HEK293 (cell line): ENCODE results near the gene MYL12A.
A peak's percentile ranks its signal among the peaks of the same experiment; 100 is the strongest.

Experiments
- EGR2 ChIP-seq: fragments of 450-650 bp; formaldehyde crosslinking; IDR thresholded peaks from 2 replicates; pipeline ENCODE4 v1.5.1; 2016; ENCODE audit warnings: low read depth, missing biosample characterization, missing genetic modification characterization
- IKZF3 ChIP-seq: fragments of 450-650 bp; IDR thresholded peaks from 2 replicates; pipeline ENCODE4 v1.5.0; 2018; ENCODE audit warnings: missing biosample characterization, mild to moderate bottlenecking, missing genetic modification characterization, moderate library complexity
- OSR2 ChIP-seq: fragments of 450-650 bp; formaldehyde crosslinking; IDR thresholded peaks from 2 replicates; pipeline ENCODE4 v1.5.1; 2016; ENCODE audit warnings: missing biosample characterization, missing genetic modification characterization
- SP2 ChIP-seq: fragments of 450-650 bp; formaldehyde crosslinking; IDR thresholded peaks from 2 replicates; pipeline ENCODE4 v1.5.1; 2016; ENCODE audit warnings: missing biosample characterization, missing genetic modification characterization
- ZBTB21 ChIP-seq: fragments of 450-650 bp; formaldehyde crosslinking; IDR thresholded peaks from 2 replicates; pipeline ENCODE4 v1.5.1; 2017; ENCODE audit warnings: missing biosample characterization, missing genetic modification characterization
- ZBTB48 ChIP-seq: fragments of 450-650 bp; formaldehyde crosslinking; IDR thresholded peaks from 2 replicates; pipeline ENCODE4 v1.5.1; 2016; ENCODE audit warnings: missing biosample characterization, missing genetic modification characterization
- ZBTB8A ChIP-seq: fragments of 450-650 bp; formaldehyde crosslinking; IDR thresholded peaks from 2 replicates; pipeline ENCODE4 v1.5.1; 2016; ENCODE audit warnings: missing biosample characterization, missing genetic modification characterization
- ZNF114 ChIP-seq: fragments of 450-650 bp; formaldehyde crosslinking; IDR thresholded peaks from 2 replicates; pipeline ENCODE4 v1.5.0; 2017; ENCODE audit warnings: missing biosample characterization, missing genetic modification characterization
- ZNF138 ChIP-seq: fragments of 450-650 bp; formaldehyde crosslinking; IDR thresholded peaks from 2 replicates; pipeline ENCODE4 v1.5.1; 2016; ENCODE audit warnings: missing biosample characterization, missing genetic modification characterization, borderline replicate concordance
- ZNF23 ChIP-seq: fragments of 450-650 bp; formaldehyde crosslinking; IDR thresholded peaks from 2 replicates; pipeline ENCODE4 v1.5.1; 2016; ENCODE audit warnings: missing biosample characterization, missing genetic modification characterization, borderline replicate concordance
- ZNF239 ChIP-seq: fragments of 450-650 bp; formaldehyde crosslinking; IDR thresholded peaks from 2 replicates; pipeline ENCODE4 v1.5.1; 2016; ENCODE audit warnings: missing biosample characterization, missing genetic modification characterization
- ZNF292 ChIP-seq: fragments of 450-650 bp; formaldehyde crosslinking; IDR thresholded peaks from 2 replicates; pipeline ENCODE4 v1.5.1; 2016; ENCODE audit warnings: low read depth, missing biosample characterization, missing genetic modification characterization, borderline replicate concordance
- ZNF311 ChIP-seq: fragments of 450-650 bp; formaldehyde crosslinking; IDR thresholded peaks from 2 replicates; pipeline ENCODE4 v1.5.1; 2017; ENCODE audit warnings: missing biosample characterization, missing genetic modification characterization, borderline replicate concordance
- ZNF324 ChIP-seq: fragments of 450-650 bp; formaldehyde crosslinking; IDR thresholded peaks from 2 replicates; pipeline ENCODE4 v1.5.1; 2016; ENCODE audit warnings: missing biosample characterization, missing genetic modification characterization
- ZNF37A ChIP-seq: fragments of 450-650 bp; IDR thresholded peaks from 2 replicates; pipeline ENCODE4 v1.5.1; 2018; ENCODE audit warnings: missing biosample characterization, missing genetic modification characterization
- ZNF513 ChIP-seq: fragments of 450-650 bp; IDR thresholded peaks from 2 replicates; pipeline ENCODE4 v1.5.1; 2018; ENCODE audit warnings: missing biosample characterization, missing genetic modification characterization
- ZNF560 ChIP-seq: fragments of 450-650 bp; formaldehyde crosslinking; IDR thresholded peaks from 2 replicates; pipeline ENCODE4 v1.5.1; 2017; ENCODE audit warnings: missing biosample characterization, missing genetic modification characterization, borderline replicate concordance
- ZNF580 ChIP-seq: fragments of 450-650 bp; formaldehyde crosslinking; IDR thresholded peaks from 2 replicates; pipeline ENCODE4 v1.5.1; 2016; ENCODE audit warnings: missing biosample characterization, missing genetic modification characterization
- ZNF610 ChIP-seq: fragments of 450-650 bp; formaldehyde crosslinking; IDR thresholded peaks from 2 replicates; pipeline ENCODE4 v1.5.1; 2016; ENCODE audit warnings: missing biosample characterization, missing genetic modification characterization, borderline replicate concordance
- ZNF629 ChIP-seq: fragments of 450-650 bp; formaldehyde crosslinking; IDR thresholded peaks from 2 replicates; pipeline ENCODE4 v1.5.1; 2017; ENCODE audit warnings: missing biosample characterization, missing genetic modification characterization
- ZNF747 ChIP-seq: fragments of 450-650 bp; formaldehyde crosslinking; IDR thresholded peaks from 2 replicates; pipeline ENCODE4 v1.5.1; 2016; ENCODE audit warnings: missing biosample characterization, missing genetic modification characterization
- ZNF76 ChIP-seq: fragments of 450-650 bp; formaldehyde crosslinking; IDR thresholded peaks from 2 replicates; pipeline ENCODE4; 2016; ENCODE audit warnings: low read depth, missing biosample characterization, missing genetic modification characterization, borderline replicate concordance
- ZSCAN16 ChIP-seq: fragments of 450-650 bp; formaldehyde crosslinking; IDR thresholded peaks from 2 replicates; pipeline ENCODE4 v1.5.1; 2016; ENCODE audit warnings: missing biosample characterization, missing genetic modification characterization
- TF ChIP-seq, protein P1 (sequence below): fragments of 450-650 bp; formaldehyde crosslinking; IDR thresholded peaks from 2 replicates; pipeline ENCODE4 v1.5.1; 2016; ENCODE audit warnings: missing biosample characterization, missing genetic modification characterization
- TF ChIP-seq, protein P2 (sequence below): fragments of 450-650 bp; formaldehyde crosslinking; IDR thresholded peaks from 2 replicates; pipeline ENCODE4 v1.5.1; 2016; ENCODE audit warnings: missing biosample characterization, missing genetic modification characterization
- TF ChIP-seq, protein P3 (sequence below): fragments of 450-650 bp; formaldehyde crosslinking; IDR thresholded peaks from 2 replicates; pipeline ENCODE4 v1.5.1; 2016; ENCODE audit warnings: missing biosample characterization, missing genetic modification characterization
- TF ChIP-seq, protein P4 (sequence below): fragments of 450-650 bp; formaldehyde crosslinking; IDR thresholded peaks from 2 replicates; pipeline ENCODE4 v1.5.1; 2016; ENCODE audit warnings: missing biosample characterization, missing genetic modification characterization, low read depth
- TF ChIP-seq, protein P5 (sequence below): fragments of 450-650 bp; formaldehyde crosslinking; IDR thresholded peaks from 2 replicates; pipeline ENCODE4 v1.5.1; 2017; ENCODE audit warnings: missing biosample characterization, missing genetic modification characterization

MYL12A gene

DNA sequence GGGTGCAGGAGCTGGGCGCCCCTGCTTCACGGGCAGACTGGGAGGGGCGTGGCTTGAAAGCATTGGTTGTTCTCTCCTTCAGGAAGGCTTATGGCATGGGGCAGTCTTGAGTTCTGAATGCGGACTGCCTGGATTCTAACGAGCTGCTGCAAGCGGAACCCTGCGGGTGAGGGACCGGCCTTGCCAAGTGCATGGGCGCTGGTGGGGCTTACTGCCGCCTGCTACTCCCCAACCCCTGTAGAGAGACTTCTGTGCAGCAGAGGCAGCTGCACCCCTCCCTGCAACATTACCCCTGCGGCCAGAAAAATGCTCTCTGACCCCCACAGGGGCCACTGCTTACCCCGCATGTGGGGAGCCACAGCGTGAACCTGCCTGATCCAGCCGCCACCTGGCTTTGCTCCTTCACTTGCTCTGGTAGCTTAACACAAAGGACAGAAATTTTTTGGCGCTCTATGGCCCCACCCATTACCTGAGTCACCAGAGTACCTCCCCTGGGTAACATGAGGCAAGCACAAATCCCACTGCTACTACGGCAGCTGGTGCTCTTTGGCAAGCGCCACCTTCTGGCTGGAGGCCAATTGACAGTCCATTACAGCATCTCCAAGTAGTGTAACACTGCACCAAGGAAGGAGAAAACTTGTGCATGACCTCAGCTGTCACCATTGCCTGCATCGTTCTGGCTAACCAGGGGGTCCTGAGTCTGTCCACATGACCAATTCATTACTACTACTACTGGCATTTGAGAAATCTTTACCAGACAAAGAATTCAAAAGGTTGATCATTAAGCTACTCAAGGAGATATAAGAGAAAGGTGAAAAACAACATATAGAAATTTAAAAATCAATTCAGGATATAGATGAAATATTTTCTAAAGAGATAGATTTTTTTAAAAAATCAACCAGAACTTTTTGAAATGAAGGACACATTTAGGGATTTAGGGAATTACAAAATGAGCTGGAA lies 49.7 kb downstream of the MYL12A start (continued):
- TF ChIP-seq ZNF513 (tag by site-specific recombination): peak; percentile 6; the same call in 1 of the 2 replicates
- no peak for TF ChIP-seq ZNF37A (tag by site-specific recombination)
- TF ChIP-seq ZNF311 (tag by site-specific recombination): no peak
- TF ChIP-seq EGR2 (tag by site-specific recombination): no peak
- no peak for TF ChIP-seq IKZF3 (tag by site-specific recombination)
- TF ChIP-seq, protein P1, sequence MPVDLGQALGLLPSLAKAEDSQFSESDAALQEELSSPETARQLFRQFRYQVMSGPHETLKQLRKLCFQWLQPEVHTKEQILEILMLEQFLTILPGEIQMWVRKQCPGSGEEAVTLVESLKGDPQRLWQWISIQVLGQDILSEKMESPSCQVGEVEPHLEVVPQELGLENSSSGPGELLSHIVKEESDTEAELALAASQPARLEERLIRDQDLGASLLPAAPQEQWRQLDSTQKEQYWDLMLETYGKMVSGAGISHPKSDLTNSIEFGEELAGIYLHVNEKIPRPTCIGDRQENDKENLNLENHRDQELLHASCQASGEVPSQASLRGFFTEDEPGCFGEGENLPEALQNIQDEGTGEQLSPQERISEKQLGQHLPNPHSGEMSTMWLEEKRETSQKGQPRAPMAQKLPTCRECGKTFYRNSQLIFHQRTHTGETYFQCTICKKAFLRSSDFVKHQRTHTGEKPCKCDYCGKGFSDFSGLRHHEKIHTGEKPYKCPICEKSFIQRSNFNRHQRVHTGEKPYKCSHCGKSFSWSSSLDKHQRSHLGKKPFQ: no peak
- TF ChIP-seq ZNF239 (tag by site-specific recombination): 0 out of 2 replicates have a peak, but pooled peaks have one; percentile 50
- peak; percentile 73 for TF ChIP-seq OSR2 (tag by site-specific recombination)
- TF ChIP-seq, protein P2, sequence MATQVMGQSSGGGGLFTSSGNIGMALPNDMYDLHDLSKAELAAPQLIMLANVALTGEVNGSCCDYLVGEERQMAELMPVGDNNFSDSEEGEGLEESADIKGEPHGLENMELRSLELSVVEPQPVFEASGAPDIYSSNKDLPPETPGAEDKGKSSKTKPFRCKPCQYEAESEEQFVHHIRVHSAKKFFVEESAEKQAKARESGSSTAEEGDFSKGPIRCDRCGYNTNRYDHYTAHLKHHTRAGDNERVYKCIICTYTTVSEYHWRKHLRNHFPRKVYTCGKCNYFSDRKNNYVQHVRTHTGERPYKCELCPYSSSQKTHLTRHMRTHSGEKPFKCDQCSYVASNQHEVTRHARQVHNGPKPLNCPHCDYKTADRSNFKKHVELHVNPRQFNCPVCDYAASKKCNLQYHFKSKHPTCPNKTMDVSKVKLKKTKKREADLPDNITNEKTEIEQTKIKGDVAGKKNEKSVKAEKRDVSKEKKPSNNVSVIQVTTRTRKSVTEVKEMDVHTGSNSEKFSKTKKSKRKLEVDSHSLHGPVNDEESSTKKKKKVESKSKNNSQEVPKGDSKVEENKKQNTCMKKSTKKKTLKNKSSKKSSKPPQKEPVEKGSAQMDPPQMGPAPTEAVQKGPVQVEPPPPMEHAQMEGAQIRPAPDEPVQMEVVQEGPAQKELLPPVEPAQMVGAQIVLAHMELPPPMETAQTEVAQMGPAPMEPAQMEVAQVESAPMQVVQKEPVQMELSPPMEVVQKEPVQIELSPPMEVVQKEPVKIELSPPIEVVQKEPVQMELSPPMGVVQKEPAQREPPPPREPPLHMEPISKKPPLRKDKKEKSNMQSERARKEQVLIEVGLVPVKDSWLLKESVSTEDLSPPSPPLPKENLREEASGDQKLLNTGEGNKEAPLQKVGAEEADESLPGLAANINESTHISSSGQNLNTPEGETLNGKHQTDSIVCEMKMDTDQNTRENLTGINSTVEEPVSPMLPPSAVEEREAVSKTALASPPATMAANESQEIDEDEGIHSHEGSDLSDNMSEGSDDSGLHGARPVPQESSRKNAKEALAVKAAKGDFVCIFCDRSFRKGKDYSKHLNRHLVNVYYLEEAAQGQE (tag by site-specific recombination): no peak
- TF ChIP-seq ZNF610 (tag by site-specific recombination): peak; percentile 68; the same call in 1 of the 2 replicates
- no peak for TF ChIP-seq ZNF560 (tag by site-specific recombination)
- TF ChIP-seq, protein P3, sequence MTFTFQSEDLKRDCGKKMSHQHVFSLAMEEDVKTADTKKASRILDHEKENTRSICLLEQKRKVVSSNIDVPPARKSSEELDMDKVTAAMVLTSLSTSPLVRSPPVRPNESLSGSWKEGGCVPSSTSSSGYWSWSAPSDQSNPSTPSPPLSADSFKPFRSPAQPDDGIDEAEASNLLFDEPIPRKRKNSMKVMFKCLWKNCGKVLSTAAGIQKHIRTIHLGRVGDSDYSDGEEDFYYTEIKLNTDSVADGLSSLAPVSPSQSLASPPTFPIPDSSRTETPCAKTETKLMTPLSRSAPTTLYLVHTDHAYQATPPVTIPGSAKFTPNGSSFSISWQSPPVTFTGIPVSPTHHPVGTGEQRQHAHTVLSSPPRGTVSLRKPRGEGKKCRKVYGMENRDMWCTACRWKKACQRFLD (tag by site-specific recombination): no peak
- peak; percentile 98 for TF ChIP-seq ZNF580 (tag by site-specific recombination)
- no peak for TF ChIP-seq ZNF747 (tag by site-specific recombination)
- TF ChIP-seq, protein P4, sequence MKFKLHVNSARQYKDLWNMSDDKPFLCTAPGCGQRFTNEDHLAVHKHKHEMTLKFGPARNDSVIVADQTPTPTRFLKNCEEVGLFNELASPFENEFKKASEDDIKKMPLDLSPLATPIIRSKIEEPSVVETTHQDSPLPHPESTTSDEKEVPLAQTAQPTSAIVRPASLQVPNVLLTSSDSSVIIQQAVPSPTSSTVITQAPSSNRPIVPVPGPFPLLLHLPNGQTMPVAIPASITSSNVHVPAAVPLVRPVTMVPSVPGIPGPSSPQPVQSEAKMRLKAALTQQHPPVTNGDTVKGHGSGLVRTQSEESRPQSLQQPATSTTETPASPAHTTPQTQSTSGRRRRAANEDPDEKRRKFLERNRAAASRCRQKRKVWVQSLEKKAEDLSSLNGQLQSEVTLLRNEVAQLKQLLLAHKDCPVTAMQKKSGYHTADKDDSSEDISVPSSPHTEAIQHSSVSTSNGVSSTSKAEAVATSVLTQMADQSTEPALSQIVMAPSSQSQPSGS (tag by site-specific recombination): peak; percentile 56; the same call in 1 of the 2 replicates
- no peak for TF ChIP-seq ZNF114 (tag by site-specific recombination)
- no peak for TF ChIP-seq ZNF23 (tag by site-specific recombination)
- peak; percentile 77 for TF ChIP-seq ZBTB48
- TF ChIP-seq, protein P5, sequence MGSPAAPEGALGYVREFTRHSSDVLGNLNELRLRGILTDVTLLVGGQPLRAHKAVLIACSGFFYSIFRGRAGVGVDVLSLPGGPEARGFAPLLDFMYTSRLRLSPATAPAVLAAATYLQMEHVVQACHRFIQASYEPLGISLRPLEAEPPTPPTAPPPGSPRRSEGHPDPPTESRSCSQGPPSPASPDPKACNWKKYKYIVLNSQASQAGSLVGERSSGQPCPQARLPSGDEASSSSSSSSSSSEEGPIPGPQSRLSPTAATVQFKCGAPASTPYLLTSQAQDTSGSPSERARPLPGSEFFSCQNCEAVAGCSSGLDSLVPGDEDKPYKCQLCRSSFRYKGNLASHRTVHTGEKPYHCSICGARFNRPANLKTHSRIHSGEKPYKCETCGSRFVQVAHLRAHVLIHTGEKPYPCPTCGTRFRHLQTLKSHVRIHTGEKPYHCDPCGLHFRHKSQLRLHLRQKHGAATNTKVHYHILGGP (tag by site-specific recombination): peak; percentile 11; the same call in 1 of the 2 replicates
- no peak for TF ChIP-seq ZNF138
- peak; percentile 26; the same call in 1 of the 2 replicates for TF ChIP-seq ZBTB8A (tag by site-specific recombination)
- no peak for TF ChIP-seq ZNF292 (tag by site-specific recombination)
- TF ChIP-seq ZNF76 (tag by site-specific recombination): peak; percentile 48; the same call in 1 of the 2 replicates
- TF ChIP-seq ZBTB21 (tag by site-specific recombination): peak; percentile 43; the same call in 1 of the 2 replicates
- TF ChIP-seq ZNF629 (tag by site-specific recombination): peak; percentile 60
- peak; percentile 60 for TF ChIP-seq SP2 (tag by site-specific recombination)
- TF ChIP-seq ZNF324 (tag by site-specific recombination): peak; percentile 57; the same call in 1 of the 2 replicates
- TF ChIP-seq ZSCAN16 (tag by site-specific recombination): no peak
